ENCODE results near the gene TRAP1.
"Not testable (repeated sequence)": the region's sequence is repeated elsewhere in the genome, so short reads cannot be mapped to it uniquely, and the experiment has no call there.

TRAP1 gene

DNA sequence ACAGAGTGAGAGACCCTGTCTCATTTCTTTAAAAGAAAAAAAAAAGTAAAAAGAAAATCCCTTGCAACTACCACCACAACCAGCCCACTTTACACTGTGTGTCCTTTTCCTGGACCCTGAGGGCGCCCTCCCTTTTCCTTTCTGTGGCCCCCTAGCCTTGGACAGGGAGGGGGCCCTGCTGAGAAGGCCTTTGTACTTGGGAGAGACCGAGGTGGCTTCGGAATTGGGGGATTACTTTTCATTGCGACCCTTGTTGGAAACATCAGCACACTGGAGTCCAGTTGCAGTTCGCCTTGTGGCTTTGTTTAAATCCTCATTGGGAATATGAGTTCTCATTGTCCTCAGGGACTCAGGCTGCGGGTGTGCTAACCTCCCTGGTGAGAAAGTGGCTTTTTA is 72.2 kb downstream of the TRAP1 start:
- DNase-seq: no peak

DNA sequence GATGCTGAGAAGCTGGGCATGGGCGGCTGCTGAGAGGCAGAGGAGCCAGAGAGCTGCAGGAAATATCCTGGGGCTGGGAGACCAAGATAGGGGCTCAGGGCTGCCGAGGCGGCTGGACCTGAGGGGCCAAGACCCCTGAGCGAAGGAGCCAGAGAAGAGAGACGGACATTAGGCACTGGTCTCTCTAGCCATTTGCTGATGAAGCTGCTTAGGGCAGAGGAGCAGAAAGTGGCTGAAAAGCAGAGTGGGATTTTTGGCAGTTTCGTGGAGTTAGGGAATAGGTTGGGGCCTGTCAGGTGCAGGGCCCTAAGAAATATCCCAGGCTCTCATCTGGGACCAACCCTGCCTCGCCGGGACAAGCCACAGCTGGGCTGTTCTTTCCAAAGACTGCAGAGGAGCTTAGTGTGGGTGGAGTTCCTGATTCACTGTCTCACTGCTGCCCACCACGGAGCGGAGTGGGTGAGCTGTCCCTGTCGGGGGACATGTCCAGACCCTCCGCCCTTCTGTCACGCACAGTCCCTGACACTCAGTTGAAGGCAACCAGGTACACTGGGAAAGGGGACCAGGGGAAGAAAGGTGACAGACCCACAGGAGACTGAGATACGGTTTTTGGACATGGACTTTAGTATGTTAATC is 74.1 kb downstream of the TRAP1 start:
- DNase-seq: no peak

DNA sequence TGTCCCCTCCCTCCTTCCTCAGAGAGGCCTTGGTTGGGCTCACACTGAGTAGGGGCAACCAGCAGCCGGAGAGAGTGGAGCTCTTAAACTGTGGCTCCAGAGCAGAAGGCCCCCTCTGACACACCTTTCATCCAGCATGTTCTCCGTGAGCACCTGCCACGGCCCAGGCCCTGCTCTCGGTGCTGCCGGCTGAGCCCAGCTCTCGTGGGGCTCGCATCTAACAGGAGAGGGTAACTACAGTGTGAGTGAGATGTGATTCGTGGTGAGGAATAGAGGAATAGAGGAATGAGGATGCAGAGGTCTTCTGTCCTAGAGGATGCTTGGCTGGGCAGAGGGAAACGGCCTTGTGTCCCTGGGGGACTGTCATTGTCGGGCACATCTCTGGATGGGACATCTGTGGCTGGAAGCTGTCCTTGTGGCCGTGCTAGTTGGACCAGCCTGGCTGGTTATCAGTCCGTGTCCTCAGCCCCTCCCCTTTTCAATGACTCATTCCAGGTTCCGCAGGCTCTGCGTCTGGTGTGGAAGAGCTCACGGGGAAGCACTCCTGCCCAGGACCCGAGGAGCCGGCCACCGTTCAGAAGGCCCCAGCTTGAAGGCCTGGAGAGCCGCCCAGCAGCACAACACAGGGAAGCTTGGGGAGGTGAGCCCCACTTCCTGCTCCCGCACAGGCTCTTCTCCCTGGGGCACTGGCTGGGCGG is 74.8 kb downstream of the TRAP1 start:
- no peak for DNase-seq

DNA sequence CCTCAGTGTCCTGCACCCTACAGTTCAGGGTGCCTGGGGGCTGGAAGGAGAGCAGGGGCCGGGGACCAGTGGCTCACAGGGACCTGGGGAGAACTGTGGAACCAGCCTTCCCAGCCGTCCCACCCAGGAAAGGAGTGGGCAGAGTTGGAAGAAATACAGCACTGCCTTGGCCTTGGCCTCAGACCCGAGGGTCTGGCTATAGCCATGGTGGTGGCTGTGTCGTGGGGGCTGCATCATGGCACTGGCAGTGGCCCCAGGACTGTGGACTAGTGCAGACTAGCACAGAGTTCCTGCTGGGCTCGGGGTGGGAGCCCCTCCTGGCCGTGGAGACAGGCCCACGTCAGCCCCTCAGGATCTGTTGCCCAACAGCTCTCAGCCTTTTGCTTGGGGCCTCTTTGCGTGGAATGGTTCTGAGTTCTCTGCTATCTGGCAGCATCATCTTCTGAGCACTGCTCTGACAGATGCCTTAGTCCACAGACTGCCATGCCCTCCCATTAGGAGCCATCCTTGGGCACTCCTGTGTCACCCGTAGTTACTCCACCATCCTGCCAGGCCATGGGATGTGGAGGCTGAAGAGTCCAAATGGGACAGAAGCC is 75.4 kb downstream of the TRAP1 start:
- DNase-seq: no peak

DNA sequence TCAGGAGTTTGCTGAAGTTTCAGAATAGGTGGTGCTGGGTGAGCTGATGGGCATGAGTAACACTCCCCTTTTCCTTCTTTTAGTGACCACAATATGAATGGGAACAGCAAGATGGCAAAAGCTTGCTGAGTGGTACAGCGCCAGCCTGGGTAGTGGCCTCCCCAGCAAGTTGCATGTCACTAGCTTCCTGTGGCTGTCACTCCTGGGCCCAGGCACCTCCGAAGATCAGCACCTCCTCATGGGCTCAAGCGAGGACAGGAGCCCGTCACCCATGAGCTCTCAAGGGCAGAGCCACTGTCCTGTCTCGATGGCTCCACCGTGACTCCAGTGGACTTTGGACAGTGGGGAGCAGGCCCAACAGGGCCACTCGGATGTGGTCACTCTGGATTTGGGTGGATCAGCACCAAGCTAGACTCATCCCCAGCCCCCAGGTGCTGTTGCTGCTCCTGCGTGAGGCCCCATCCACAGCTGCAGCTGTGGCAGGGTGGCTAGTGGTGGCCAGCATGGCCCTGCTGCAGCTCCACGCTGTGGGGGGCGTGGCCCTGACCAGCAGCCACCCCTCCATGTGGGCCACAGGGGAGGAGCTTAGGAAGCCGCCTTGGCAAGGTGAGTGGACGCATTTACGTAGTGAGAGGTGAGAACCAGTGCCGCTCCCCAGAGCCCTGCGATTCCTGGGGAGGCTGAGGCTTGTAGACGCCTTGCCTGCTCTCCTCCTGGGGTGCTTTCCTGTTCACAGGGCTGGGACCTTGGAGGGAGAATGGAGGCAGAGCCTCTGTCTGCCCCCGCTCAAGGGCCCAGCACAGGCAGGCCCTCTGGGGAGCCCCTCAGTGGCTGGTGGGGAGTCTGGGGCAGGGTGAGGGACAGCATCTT is 76.5 kb downstream of the TRAP1 start:
- DNase-seq: no peak

DNA sequence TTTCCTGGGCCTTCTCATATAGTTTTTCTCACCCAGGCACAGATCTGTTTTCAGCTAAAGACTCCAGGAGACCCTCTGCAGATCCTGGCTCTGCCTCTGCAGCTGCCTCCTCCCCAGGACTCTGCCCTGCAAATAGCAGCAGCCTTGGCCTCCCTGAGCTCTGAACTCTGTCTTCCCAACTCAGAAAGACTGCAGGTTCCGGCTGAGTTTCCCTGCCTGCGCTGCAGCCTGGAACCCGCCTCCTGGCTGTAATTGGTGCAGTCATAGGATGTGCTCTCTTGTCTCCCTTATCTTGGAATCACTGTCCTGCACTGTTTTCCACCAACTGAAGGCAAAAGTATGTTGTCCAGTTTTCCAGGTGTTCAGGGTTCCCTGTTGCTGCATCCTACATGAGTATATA is 77.1 kb downstream of the TRAP1 start:
- no peak for DNase-seq

DNA sequence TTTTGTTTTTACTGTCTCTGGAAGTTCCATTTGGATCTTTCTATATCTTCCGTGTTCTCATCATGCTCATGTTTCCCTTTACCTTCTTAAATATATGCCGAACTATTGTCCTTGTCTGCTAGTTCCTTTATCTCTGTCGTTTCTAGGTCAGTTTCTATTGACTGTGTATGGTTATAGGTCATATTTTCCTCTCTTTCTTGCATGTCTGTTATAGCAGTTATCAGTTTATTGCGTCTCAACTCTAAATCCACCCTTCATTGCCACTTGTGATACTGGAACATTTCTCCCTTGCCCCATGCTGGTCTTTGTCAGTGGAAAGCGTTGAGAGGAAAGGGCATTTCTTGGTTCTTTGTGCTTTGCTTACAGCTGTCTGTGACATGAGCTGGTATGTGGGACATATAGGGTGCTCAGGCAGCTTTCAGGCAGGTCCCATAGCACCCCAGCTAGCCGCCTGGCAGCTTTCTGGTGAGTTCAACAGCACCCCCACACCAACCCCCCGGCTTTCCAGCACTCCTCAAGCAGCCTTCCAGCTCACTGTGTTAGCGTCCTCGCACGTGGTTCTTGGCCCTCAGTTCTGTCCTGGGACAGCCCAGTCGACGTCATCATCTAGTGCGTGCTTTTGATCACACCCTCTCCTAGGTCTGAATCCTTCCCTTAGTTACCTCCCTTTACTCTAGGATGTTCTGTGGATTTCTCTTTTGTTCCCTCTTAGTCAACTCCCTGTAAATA is 78.2 kb downstream of the TRAP1 start:
- DNase-seq: no peak

DNA sequence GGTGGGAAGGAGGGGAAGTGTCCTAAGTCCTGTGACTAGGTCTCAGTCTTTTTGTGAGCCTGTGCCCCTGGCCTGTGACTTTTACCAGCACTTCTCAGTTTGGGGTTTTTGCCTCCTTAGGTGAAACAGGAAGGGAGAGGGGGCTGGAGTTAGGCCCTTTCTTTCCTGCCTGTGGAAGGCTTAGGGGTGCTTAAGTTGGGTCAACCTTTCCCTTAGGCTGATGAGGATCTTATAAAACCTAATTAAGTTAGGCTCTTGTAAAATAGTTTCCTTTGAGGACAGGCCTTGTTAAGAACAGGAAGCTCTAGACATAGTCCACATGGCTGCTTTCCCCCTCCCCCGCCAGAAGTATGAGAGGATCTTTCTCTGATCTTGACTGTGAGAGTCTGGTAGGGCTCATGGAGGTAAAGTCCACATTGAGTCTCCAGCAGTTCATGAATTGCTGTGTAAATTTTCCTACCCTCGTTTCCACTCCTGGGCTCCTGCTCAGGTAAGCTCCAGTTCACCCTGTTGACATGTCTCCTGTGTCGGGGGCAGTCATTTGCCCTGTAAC is 79.9 kb downstream of the TRAP1 start:
- DNase-seq: no peak

DNA sequence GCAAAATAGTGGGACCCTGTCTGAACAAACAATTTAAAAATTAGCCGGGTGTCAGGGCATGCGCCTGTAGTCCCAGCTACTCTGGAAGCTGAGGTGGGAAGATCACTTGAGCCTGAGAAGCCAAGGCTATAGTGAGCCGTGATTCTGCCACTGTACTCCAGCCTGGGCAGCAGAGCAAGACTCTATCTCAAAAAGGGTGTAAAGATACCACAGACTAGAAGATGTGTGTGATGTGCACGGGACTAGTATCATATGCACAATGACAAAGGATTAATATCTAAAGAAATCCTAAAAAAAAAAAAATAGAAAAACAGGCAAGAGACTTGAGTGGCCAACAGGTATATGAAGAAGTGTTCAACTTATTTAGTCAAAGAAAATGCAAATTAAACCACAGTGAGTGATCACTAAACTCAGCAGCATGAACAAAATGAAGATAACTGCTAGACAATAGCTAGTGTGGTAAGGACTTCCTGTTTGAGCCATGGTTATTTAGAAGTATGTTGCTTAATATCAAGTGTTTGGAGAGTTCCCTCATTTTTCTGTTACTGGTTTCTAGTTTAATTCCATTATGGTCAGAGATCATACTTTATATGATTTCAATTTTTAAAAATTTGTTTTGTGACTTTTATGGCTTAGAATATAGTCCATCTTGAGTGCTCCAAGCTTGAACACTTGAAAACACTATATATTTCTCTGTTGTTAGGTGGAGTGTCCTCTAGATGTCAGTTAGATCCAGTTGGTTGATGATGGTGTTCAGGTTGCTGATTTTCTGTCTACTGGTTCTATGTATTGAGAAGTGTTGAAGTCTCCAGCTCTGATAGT is 91.2 kb downstream of the TRAP1 start:
- DNase-seq: no peak

DNA sequence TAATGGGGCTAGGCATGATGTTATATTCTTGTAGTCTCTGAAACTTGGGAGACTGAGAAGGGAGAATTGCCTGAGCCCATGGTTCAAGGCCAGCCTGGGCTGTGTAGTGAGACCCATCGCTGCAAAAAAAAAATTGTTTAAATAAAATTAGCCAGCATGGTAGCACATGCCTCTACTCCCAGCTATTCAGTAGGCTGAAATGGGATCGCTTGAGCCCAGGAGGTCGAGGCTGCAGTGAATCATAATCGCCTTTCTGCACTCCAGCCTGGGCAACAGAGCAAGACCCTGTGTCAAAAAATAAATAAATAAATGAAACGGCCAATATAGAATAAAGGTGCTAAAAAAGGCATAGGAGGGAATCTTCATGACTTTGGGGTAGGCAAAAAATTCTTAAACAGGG is 92.0 kb downstream of the TRAP1 start:
- no peak for DNase-seq

DNA sequence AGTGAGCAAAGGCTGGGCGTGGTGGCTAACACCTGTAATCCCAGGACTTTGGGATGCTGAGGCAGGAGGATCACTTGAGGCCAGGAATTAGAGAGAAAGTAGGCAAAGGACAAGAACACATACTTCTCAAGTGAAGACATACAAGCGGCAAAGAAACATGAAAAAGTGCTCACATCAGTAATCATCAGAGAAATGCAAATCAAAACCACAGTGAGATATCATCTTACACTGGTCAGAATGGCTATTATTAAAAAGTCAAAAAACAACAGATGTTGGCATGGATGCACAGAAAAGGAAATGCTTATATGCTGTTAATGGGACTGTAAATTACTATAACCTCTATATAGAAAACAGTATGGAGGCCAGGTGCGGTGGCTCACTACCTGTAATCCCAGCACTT is 93.7 kb downstream of the TRAP1 start:
- DNase-seq: no peak

DNA sequence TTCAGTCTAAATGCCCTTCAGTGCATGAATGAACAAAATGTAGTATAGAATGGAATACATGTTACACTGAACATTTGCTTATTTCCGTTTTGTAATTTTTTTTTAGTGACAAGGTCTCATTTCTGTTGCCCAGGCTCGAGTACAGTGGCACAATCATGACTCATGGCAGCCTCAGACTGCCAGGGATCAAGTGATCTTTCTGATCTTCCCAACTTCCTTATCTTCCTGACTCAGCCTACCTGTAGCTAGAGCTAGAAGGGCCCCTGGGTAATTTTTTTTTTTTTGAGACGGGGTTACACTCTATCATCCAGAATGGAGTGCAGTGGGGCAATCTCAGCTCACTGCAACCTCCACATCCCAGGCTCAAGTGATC is 98.6 kb downstream of the TRAP1 start:
- DNase-seq: no peak

DNA sequence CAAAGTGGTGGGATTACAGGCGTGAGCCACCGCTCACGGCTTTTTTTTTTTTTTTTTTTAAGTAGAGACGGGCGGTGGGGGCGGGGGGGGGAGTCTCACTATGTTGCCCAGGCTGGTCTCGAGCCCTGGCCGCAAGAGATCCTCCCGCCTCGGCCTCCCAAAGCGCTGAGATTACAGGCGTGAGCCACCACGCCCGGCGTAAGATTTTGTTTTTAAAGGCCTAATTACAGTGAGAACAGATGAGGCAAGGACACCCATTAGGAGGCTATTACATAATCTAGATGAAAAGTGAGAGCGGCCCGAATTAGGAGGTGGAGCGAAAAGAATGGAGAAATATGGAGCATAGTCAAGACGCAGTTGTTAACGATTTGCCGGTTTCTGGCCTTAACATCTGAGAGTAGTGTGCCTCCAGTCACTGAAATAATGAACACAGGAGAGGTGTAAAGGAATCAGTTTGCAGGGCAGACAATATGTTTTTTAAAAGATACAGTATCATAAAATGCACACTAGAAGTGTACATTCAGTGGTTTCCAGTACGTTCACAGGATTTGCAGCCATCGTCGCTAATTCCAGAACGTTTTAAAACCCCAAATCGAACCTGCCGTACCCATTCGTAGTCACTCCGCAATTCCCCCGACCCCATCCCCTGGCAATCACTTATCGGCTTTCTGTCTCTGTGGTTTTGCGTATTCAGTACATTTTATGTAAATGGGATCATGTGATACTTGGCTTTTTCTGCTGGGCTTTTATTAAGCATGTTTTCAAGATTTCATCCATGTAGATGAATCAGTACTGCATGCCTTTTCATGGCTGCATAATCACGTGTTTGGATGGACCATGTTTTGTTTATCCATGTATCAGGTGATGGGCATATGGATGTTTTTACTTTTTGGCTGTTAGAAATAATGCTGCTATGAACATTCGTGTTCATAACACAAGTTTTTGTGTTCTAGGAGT is 104.5 kb downstream of the TRAP1 start:
- DNase-seq: no peak

DNA sequence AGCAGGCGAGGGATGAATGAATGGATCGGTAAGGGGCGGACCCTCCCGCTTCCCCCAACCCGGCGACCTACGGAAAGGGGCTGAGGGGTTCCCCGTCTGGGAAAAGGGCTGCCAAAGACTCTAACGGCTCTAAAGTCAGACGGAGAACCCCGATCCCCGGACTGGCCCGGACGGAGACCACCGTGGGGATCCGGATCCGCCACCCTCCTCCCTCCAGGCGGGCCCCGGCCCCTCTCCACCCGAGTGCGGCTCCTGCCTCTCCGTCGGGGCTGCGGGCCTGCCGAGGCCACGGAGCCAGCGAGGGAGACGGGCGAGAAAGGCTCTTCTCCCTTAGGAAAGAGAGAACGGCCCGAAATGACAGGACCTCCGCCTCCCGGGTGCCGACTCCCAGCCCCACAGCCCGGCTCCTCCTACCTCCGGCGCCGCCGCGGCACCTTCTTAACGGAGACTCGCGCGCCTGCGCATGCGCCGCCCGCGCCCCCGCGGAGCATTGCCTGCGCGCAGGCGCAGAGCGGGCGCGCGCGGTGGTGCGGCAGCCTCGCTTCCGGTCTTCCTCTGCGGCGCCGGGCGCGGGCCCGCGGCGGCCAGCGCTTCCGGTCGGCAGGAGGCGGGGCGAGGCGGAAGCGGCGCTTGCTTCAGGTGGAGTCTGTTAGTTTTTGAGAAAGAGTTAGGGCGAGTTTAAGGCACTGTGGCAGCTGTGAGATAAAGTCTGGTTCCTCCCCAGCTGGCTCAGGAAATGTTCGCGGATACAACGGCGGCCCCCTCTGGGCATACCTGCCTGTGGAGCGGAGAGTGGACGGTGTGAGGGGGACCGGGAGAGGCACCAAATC is 106.0 kb downstream of the TRAP1 start, which contains the start of gene SLX4:
TSS of gene SLX4 (minus strand) at position 461 of the 830 bp plus-strand sequence. CDS start 2,642 bp downstream, outside the sequence.
- DNase-seq: peak; percentile 67 to 79

DNA sequence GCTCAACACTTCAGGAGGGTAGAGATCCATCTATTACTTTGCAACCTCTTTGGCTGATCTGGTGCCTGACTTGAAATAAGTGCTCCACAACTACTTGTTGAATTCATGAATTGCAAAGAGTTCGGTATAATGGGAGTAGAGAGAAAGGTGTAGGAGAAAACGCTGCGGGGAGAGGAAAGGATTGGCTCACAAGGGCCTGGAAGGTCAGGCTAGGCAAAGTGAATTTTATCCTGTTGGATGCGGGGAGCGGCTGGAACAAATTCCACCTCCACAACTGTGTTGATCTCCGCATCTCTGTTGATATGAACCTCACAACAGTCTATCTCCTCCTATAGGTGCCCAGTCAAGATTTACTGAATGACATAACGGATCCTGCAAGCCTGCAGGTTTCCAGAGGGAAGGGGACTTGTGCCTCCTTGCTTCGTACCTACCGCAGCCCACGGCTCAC is 106.6 kb downstream of the TRAP1 start:
- DNase-seq: no peak

DNA sequence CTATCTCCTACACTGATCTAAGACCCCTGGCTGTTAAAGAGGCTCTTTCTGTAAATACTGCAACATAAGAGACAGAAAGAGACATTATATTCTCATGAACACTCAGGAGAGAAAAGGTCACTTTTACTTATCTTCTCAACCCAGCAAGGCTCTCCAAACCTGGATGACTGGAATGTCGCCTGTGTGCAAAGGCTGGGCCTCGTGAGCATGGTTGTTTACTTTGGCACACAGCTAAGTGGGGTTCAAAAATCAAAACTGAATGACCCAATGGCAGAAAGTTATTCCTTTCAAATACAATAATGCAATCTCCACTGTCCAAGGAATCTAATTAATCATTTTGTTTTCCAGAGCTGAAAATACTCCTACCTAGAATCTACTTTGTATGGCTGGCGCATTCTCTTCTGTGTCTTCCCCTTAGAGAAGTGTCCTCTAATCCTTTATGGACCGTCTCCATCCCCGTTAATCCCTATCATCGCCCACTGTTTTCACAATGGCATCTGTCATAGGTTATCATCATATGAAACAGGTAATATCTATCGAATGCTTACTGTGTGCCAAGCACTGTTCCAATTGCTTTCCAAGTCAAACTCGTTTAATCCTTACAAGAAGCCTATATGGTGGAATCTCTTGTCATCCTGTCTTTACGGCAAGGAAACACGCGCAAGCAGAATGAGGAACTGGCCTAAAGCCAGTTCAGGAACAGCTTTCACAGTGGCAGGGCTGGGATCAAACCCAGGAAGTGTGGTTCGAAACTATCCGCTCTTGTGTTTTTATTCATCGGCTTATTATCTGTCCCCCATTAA is 107.2 kb downstream of the TRAP1 start:
- no peak for DNase-seq

DNA sequence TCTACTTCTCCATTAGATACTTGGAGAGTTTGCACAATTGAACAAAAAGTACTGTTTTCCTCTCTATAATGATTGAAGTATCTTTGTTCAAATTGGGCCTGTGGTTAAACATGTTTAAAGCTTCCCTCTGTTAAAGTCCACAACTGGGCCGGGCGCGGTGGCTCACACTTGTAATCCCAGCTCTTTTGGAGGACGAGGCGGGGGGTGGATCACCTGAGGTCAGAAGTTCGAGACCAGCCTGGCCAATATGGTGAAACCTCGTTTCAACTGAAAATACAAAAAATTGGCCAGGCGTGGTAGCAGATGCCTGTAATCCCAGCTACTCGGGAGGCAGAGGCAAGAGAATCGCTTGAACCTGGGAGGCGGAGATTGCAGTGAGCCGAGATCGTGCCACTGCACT is 108.3 kb downstream of the TRAP1 start:
- DNase-seq: not testable (repeated sequence)

DNA sequence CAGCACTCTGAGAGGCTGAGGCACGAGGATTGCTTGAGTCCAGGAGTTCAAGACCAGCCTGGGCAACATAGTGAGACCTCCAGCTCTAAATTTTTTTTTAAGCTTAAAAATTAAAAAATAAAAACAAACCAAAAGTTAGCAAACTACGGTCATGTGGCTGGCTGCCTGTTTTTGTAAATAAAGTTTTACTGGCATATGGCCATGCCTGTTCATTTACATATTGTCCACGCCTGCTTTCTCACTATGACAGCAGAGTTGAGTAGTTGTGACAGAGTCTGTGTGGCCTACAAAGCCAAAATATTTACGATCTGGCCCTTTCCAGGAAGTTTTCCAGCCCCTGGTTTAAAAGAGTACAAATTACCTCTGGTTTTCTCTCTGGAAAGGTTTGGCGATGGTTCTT is 109.3 kb downstream of the TRAP1 start:
- DNase-seq: no peak
